ENCODE results near the gene TEX36.

DNA sequence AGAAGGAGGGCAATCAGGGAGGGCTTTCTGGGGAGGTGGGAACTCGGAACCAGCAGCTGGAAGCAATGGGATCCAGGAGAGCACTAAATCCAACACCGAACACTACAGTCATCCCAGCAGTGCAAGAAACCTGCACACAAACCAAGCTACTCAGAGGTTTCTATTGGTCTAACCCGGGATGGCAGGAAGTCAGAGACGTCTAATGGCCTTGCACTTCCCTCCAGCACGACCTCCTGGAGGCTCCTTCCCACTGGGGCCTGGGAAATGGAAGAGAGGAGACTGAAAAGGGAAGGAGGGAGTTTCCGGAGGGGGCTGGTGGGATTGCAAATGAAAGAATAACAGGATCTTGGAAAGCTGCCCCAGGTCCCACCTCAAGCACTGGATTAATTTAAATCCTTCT lies 56.3 kb downstream of the TEX36 start:
- TF ChIP-seq, protein P1, sequence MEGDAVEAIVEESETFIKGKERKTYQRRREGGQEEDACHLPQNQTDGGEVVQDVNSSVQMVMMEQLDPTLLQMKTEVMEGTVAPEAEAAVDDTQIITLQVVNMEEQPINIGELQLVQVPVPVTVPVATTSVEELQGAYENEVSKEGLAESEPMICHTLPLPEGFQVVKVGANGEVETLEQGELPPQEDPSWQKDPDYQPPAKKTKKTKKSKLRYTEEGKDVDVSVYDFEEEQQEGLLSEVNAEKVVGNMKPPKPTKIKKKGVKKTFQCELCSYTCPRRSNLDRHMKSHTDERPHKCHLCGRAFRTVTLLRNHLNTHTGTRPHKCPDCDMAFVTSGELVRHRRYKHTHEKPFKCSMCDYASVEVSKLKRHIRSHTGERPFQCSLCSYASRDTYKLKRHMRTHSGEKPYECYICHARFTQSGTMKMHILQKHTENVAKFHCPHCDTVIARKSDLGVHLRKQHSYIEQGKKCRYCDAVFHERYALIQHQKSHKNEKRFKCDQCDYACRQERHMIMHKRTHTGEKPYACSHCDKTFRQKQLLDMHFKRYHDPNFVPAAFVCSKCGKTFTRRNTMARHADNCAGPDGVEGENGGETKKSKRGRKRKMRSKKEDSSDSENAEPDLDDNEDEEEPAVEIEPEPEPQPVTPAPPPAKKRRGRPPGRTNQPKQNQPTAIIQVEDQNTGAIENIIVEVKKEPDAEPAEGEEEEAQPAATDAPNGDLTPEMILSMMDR (IDR thresholded peaks at IDR 0.05) = no peak
- no peak for TF ChIP-seq ZFX (IDR thresholded peaks at IDR 0.05; ENCODE audit: borderline replicate concordance)
